Endothelial cell of umbilical vein (primary cell): ENCODE results near the gene ICAM5. TPM values are rescaled to one million over a fixed set of nuclear protein-coding genes. Genes with fewer than 3 reads are reported as not detected.

Source experiments
- BruUV-seq: library from RNA; stranded (reverse); fragments of 400-500 nt; replicated peaks from 2 replicates; lab custom pipeline; 2021; lab: Mats Ljungman, UMichigan
- CTCF ChIA-PET: fragments of 300-600, 350-600 bp; sonication (Branson Sonifier 250); formaldehyde crosslinking; loops from one replicate; lab custom pipeline; 2021; ENCODE audit warnings: antibody characterized with exemption, inconsistent platforms; lab: Charles Lee
- POLR2A ChIA-PET: fragments of 300-600, 350-600 bp; sonication (Branson Sonifier 250); formaldehyde crosslinking; loops from one replicate; lab custom pipeline; 2021; ENCODE audit warnings: antibody characterized with exemption, inconsistent platforms; lab: Charles Lee
- DNase-seq: peaks from one replicate; pipeline ENCODE4 v3.0.0-alpha.2; 2011; ENCODE audit warnings: low read depth, low spot score
- FAIRE-seq: peaks from 2 replicates; lab custom pipeline; 2011; peaks lifted over from hg19 to GRCh38; lab: Jason Lieb, UNC
- H2AFZ ChIP-seq: 2 replicates; pipeline ENCODE4 v1.6.0; 2012; ENCODE audit warnings: low read depth, low read length, control low read depth, inconsistent platforms
- H3K27ac ChIP-seq: 2 replicates; pipeline ENCODE4 v1.5.1; 2011; ENCODE audit warnings: low read depth, mild to moderate bottlenecking, control low read depth, low read length, moderate library complexity; ENCODE audit not compliant: insufficient read depth
- H3K27me3 ChIP-seq, 2 experiments: 2 replicates each; pipeline versions ENCODE4 v1.6.0 to v1.6.1; 2011; ENCODE audit warnings: low read length in 2 of 2, mixed read lengths in 1 of 2; ENCODE audit not compliant: control insufficient read depth in 2 of 2, insufficient read depth in 2 of 2
- H3K36me3 ChIP-seq, 2 experiments: 2 replicates in 1 of 2; 3 replicates in 1 of 2; pipeline ENCODE4 v1.5.1; 2011; ENCODE audit warnings: low read length in 2 of 2, mild to moderate bottlenecking in 1 of 2, moderate library complexity in 1 of 2; ENCODE audit not compliant: control insufficient read depth in 2 of 2, insufficient read depth in 2 of 2; ENCODE audit errors: extremely low read depth in 1 of 2
- H3K4me1 ChIP-seq: 3 replicates; pipeline ENCODE4 v1.5.1; 2011; ENCODE audit warnings: mild to moderate bottlenecking, low read length; ENCODE audit not compliant: control insufficient read depth, insufficient read depth; ENCODE audit errors: extremely low read depth
- H3K4me2 ChIP-seq: 2 replicates; pipeline ENCODE4 v1.6.1; 2011; ENCODE audit warnings: low read length, control low read depth, mixed read lengths; ENCODE audit not compliant: insufficient read depth
- H3K4me3 ChIP-seq, 3 experiments: fragments of 200-600 bp in 1 of 3; sonication (generic), shearing (Covaris generic) in 1 of 3; replicated peaks in 1 of 3; 2 replicates each; pipeline ENCODE4 v1.5.1; 2011 to 2016; ENCODE audit warnings: control low read depth in 3 of 3, low read length in 3 of 3, mild to moderate bottlenecking in 2 of 3, inconsistent platforms in 1 of 3, low read depth in 1 of 3, moderate library complexity in 1 of 3; ENCODE audit not compliant: insufficient read depth in 1 of 3
- H3K79me2 ChIP-seq: 2 replicates; pipeline ENCODE4 v1.6.0; 2012; ENCODE audit warnings: low read length, inconsistent platforms; ENCODE audit not compliant: control insufficient read depth, insufficient read depth
- H3K9ac ChIP-seq: replicated peaks from 2 replicates; pipeline ENCODE3; 2011; ENCODE audit warnings: low read length, control low read depth; ENCODE audit not compliant: insufficient read depth; ENCODE audit errors: extremely low read depth
- H3K9me1 ChIP-seq: replicated peaks from 3 replicates; pipeline ENCODE4 v1.6.0; 2011; ENCODE audit warnings: mild to moderate bottlenecking, low read length; ENCODE audit not compliant: control insufficient read depth, insufficient read depth; ENCODE audit errors: extremely low read depth
- H3K9me3 ChIP-seq: replicated peaks from 2 replicates; pipeline ENCODE4 v1.5.1; 2012; ENCODE audit warnings: low read length, inconsistent platforms; ENCODE audit not compliant: control insufficient read depth, insufficient read depth
- H4K20me1 ChIP-seq: replicated peaks from 2 replicates; pipeline ENCODE3; 2011; ENCODE audit warnings: mild to moderate bottlenecking, low read length; ENCODE audit not compliant: control insufficient read depth, insufficient read depth; ENCODE audit errors: extremely low read depth
- CTCF ChIP-seq, 2 donors: IDR thresholded peaks; 1 replicate in 1 of 2; 2 replicates in 1 of 2; pipeline ENCODE4 v1.5.1; 2011; ENCODE audit warnings: low read length in 2 of 2, mild to moderate bottlenecking in 2 of 2, moderate library complexity in 2 of 2, control low read depth in 1 of 2, inconsistent platforms in 1 of 2, low read depth in 1 of 2; ENCODE audit not compliant: insufficient read depth in 1 of 2; ENCODE audit errors: extremely low read depth in 1 of 2
- EZH2 ChIP-seq: IDR thresholded peaks from 2 replicates; pipeline ENCODE4 v1.6.1; 2012; ENCODE audit warnings: borderline replicate concordance, low read depth, mild to moderate bottlenecking, moderate library complexity, low read length, inconsistent platforms; ENCODE audit not compliant: severe bottlenecking
- MAX ChIP-seq: IDR thresholded peaks from 2 replicates; pipeline ENCODE4 v1.6.1; 2011; ENCODE audit not compliant: insufficient read depth, insufficient read length
- dilution Hi-C: fragments of 300-500 bp; cut with MboI; formaldehyde crosslinking; loops from one replicate; pipeline ENCODE4 v1.15.0; 2019; ENCODE audit warnings: low sequenced_read_pairs; ENCODE audit not compliant: extremely low pct_ligation_motif_present
- intact Hi-C: fragments of 100-400 bp; cut with micrococcal nuclease; formaldehyde crosslinking; loops from one replicate; pipeline ENCODE4 v1.10.0; 2022
- polyA plus RNA-seq, 4 experiments: library from polyadenylated mRNA; depleted of rRNA in 3 of 4; stranded (reverse) in 3 of 4; unstranded in 1 of 4; fragments of >200 nt; gene quantifications; 2 replicates each; pipeline versions ENCODE4 v1.2.1 to v1.2.3, GENCODE V29; 2011 to 2012; ENCODE audit warnings: missing spikeins in 1 of 4
- total RNA-seq: library from RNA; stranded (reverse); gene quantifications from 2 replicates; pipeline ENCODE4 v1.2.3, GENCODE V29; 2021

The ICAM5 gene
- total and polyA plus RNA-seq, 2 donors (not counting 3 experiments of a cell fraction or from before 2014, with no cell fraction given), result 0.10 to 0.40 TPM

- H3K4me2 ChIP-seq, result peak overlapping the region; percentile 51
- dilution Hi-C loops, result no loop called here
- H3K4me1 ChIP-seq, result peaks cover 27% of the 10 kb centered on the region
- no peaks in the 10 kb centered on the region for H4K20me1 ChIP-seq
- no peak overlapping the region for H3K27ac ChIP-seq
- H3K9me3 ChIP-seq, result no peaks in the 10 kb centered on the region
- H3K9me1 ChIP-seq, result no peaks in the 10 kb centered on the region
- FAIRE-seq (no peak), DNase-seq (no peak)
- H3K4me3 ChIP-seq, result peak overlapping the region in 1 of 3 experiments; percentile 9
- ChIA-PET CTCF (interaction anchor here (0.7 to 2.4 kb wide), 8 partner anchors 9 to 127 kb away, joined by 3 to 29 read pairs (median 4); partner anchors contain the start of genes ICAM1 and ZGLP1), POLR2A (interaction anchor here (0.6 to 1.8 kb wide), 4 partner anchors 13 to 94 kb away, joined by 3 to 10 read pairs (median 7); partner anchors contain the start of gene ICAM1)
- no peaks in the 10 kb centered on the region for H3K79me2 ChIP-seq
- no TSS peak for BruUV-seq
- H3K27me3 ChIP-seq, result peaks cover 38 to 50% of the 10 kb centered on the region in 2 experiments
- H3K36me3 ChIP-seq, result peaks cover 0 to 2% of the 10 kb centered on the region in 2 experiments
- peak overlapping the region; percentile 81 for H2AFZ ChIP-seq
- H3K9ac ChIP-seq, result no peak overlapping the region
- intact Hi-C loops, result no loop called here
- TF ChIP-seq CTCF (IDR thresholded peaks at IDR 0.05; ENCODE audit: extremely low read depth in 1 of 2, insufficient read depth in 1 of 2, low read depth in 1 of 2, low read length in 2 of 2) (no peak), MAX (peak; percentile 74), EZH2 (peak; percentile 12)
Measured at GRCh38 chr19:10289167-10289835, 451 bp upstream of the ICAM5 start.
